Prostate gland (tissue), 2 donors: ENCODE data around the gene NPBWR2.

Experiments used
- POLR2AphosphoS5 ChIP-seq: sonication (generic); formaldehyde crosslinking; IDR thresholded peaks from one replicate; pipeline ENCODE4 v1.6.1; 2017; ENCODE audit warnings: antibody characterized with exemption
- TF ChIP-seq, protein P1 (sequence below), 4 experiments: fragments of 200-600 bp in 2 of 4; fragments of 450-650 bp in 2 of 4; sonication (generic) in 2 of 4; IDR thresholded peaks; 1 replicate in 3 of 4; 2 replicates in 1 of 4; pipeline ENCODE4 v1.5.1; 2016 to 2019; ENCODE audit warnings: antibody characterized with exemption in 4 of 4, mild to moderate bottlenecking in 2 of 4, moderate library complexity in 2 of 4

DNA sequence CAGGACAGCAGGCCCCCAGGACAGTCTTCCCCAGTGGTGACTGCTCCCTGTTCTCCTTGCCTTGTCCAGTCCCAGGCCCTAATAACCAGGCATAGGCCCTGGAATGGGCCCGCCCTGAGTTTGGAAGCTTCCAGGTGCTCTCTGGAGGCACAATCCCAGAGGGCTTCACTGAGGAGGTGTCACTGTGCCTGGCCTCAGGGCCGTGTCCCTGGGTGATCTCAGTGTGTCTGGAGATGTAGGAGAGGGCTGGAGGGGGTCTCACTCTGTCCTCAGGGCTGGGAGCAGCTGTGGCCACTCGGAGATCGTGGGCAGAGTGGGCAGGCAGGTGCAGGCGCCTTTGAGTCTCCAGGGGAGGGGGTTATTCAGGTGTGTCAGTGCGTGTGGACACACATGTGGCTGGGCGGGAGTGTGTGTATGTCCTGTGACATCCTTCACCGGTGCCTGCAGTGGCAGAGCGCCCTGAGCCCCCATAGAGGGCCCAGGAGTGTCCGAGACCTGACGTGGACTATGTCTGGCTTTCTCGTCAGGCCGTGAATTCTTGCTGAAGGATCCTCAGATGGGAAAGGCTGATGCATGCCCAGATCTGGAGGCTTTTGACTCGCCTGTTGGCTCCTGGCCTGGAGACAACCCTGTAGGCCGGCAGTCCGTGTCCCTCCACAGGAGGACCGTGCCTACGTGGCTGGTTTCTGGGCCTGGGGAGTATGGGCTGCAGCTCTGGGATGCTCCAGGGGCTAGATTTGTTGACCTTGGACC is 5.5 kb upstream of the NPBWR2 start:
- TF ChIP-seq, protein P1, sequence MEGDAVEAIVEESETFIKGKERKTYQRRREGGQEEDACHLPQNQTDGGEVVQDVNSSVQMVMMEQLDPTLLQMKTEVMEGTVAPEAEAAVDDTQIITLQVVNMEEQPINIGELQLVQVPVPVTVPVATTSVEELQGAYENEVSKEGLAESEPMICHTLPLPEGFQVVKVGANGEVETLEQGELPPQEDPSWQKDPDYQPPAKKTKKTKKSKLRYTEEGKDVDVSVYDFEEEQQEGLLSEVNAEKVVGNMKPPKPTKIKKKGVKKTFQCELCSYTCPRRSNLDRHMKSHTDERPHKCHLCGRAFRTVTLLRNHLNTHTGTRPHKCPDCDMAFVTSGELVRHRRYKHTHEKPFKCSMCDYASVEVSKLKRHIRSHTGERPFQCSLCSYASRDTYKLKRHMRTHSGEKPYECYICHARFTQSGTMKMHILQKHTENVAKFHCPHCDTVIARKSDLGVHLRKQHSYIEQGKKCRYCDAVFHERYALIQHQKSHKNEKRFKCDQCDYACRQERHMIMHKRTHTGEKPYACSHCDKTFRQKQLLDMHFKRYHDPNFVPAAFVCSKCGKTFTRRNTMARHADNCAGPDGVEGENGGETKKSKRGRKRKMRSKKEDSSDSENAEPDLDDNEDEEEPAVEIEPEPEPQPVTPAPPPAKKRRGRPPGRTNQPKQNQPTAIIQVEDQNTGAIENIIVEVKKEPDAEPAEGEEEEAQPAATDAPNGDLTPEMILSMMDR (IDR thresholded peaks at IDR 0.05): no peak
- no peak for TF ChIP-seq POLR2AphosphoS5
